Endothelial cell (in vitro differentiated cells): ENCODE measurements around the gene COL19A1. TPM values are rescaled to one million over a fixed set of nuclear protein-coding genes. Genes with fewer than 3 reads are reported as not detected.
A peak's percentile ranks its signal among the peaks of the same experiment; 100 is the strongest.
"Not testable (repeated sequence)": the region's sequence is repeated elsewhere in the genome, so short reads cannot be mapped to it uniquely, and the experiment has no call there.

ENCODE experiments used
- DNase-seq: peaks from one replicate; pipeline ENCODE4 v3.0.0; 2021; ENCODE audit warnings: low spot score
- H3K27ac Mint-ChIP-seq: one replicate; pipeline ENCODE4 v1.8.0; 2021; ENCODE audit warnings: mixed read lengths, inconsistent platforms; ENCODE audit not compliant: unreplicated experiment
- H3K27me3 Mint-ChIP-seq: one replicate; pipeline ENCODE4 v1.8.0; 2021; ENCODE audit warnings: mild to moderate bottlenecking, moderate library complexity, mixed read lengths, inconsistent platforms; ENCODE audit not compliant: unreplicated experiment
- H3K36me3 Mint-ChIP-seq: one replicate; pipeline ENCODE4 v1.8.0; 2021; ENCODE audit warnings: mild to moderate bottlenecking, low read depth, mixed read lengths, inconsistent platforms; ENCODE audit not compliant: unreplicated experiment
- H3K4me1 Mint-ChIP-seq: one replicate; pipeline ENCODE4 v1.8.0; 2021; ENCODE audit warnings: mild to moderate bottlenecking, mixed read lengths, inconsistent platforms; ENCODE audit not compliant: unreplicated experiment
- H3K4me3 Mint-ChIP-seq: one replicate; pipeline ENCODE4 v1.8.0; 2021; ENCODE audit warnings: mild to moderate bottlenecking, mixed read lengths, inconsistent platforms; ENCODE audit not compliant: unreplicated experiment
- H3K9me3 Mint-ChIP-seq: one replicate; pipeline ENCODE4 v1.8.0; 2021; ENCODE audit warnings: mixed read lengths, inconsistent platforms; ENCODE audit not compliant: unreplicated experiment
- total RNA-seq: library from RNA; stranded (reverse); fragmentation: NEBNext Ultra II Directional; extraction: Animal tissue kit (Norgen Biotek cat#: 25700); gene quantifications from one replicate; pipeline ENCODE4 v1.2.1, GENCODE V29; 2021; ENCODE audit not compliant: unreplicated experiment
- TF ChIP-seq, protein P1 (sequence below): fragments of 200-600 bp; sonication (generic); IDR thresholded peaks from one replicate; pipeline ENCODE4 v1.5.0; 2021; ENCODE audit warnings: antibody characterized with exemption; ENCODE audit not compliant: unreplicated experiment

COL19A1 gene
- total RNA-seq, 1 donor from 2014 or later = 0.33 TPM

DNA sequence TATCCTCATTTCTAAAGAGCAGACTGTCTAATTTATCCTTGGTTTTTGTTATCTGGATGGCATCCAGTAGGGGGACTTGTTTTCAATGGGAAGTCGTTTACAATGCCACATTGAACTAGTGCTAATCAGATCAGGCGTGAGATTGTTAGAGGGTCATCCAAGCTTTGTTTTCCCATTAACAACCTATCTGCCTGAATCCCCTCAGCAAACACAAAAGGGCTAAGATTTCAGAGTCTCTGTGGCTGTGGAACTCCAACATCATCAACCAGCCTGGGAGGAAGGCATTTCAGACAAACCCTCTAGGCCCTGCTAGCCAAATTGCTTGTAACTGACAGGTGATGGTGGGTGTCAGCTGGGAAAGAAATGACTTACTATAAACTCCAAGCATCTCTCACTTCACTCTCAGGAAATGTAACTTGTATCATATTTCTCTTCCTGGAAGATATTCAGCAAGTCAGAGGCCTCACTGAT is 47.7 kb downstream of the COL19A1 start:
- peaks cover 6% of the 10 kb centered on the region for H3K4me1 Mint-ChIP-seq
- no peak overlapping the region for H3K27ac Mint-ChIP-seq
- no peaks in the 10 kb centered on the region for H3K27me3 Mint-ChIP-seq
- H3K36me3 Mint-ChIP-seq = no peaks in the 10 kb centered on the region
- no peak overlapping the region for H3K4me3 Mint-ChIP-seq
- no peaks in the 10 kb centered on the region for H3K9me3 Mint-ChIP-seq
- DNase-seq = no peak
- TF ChIP-seq, protein P1, sequence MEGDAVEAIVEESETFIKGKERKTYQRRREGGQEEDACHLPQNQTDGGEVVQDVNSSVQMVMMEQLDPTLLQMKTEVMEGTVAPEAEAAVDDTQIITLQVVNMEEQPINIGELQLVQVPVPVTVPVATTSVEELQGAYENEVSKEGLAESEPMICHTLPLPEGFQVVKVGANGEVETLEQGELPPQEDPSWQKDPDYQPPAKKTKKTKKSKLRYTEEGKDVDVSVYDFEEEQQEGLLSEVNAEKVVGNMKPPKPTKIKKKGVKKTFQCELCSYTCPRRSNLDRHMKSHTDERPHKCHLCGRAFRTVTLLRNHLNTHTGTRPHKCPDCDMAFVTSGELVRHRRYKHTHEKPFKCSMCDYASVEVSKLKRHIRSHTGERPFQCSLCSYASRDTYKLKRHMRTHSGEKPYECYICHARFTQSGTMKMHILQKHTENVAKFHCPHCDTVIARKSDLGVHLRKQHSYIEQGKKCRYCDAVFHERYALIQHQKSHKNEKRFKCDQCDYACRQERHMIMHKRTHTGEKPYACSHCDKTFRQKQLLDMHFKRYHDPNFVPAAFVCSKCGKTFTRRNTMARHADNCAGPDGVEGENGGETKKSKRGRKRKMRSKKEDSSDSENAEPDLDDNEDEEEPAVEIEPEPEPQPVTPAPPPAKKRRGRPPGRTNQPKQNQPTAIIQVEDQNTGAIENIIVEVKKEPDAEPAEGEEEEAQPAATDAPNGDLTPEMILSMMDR = peak; percentile 42

DNA sequence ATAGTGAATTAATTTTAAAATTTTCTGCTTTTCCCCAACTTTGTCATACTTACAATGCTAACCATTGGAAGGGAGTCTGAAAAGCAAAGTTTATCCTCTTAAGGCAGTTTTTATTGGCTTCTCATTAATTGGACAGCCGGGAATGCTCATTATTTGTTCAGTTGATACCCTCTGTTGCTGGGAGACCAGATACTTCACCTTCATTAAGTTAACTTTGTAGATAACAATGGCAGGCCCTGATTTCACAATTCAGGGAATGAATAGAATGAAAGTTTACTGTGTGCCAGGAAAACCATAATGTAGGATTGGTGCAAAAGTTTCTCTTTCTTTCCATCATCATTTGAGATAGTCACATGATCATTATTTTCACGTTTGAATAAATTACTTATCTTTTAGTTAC is 49.0 kb downstream of the COL19A1 start:
- no peak for DNase-seq
- no peaks in the 10 kb centered on the region for H3K9me3 Mint-ChIP-seq
- H3K4me3 Mint-ChIP-seq = no peak overlapping the region
- peaks cover 6% of the 10 kb centered on the region for H3K4me1 Mint-ChIP-seq
- H3K36me3 Mint-ChIP-seq = no peaks in the 10 kb centered on the region
- no peak overlapping the region for H3K27ac Mint-ChIP-seq
- H3K27me3 Mint-ChIP-seq = no peaks in the 10 kb centered on the region
- TF ChIP-seq, protein P1 = no peak

DNA sequence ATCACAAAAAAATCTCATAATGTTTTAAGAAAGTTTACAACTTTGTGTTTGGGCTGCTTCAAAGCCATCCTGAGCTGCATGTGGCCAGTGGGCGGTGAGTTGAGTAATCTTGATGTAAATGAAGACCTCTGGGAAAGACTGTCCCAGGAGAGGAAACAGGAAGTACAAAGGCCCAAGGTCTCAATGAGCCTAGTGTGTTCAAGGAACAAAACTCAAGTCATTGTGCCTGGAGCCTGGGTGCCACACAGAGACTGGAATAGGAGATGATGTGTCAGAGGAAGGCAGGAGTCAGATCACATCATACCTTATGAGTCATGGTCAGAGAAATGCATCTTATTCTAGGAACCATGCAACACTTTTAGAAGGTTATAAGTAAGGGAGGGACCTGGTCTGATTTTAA is 51.5 kb downstream of the COL19A1 start:
- Mint-ChIP-seq H3K36me3 (no peaks in the 10 kb centered on the region), H3K4me1 (peaks cover 6% of the 10 kb centered on the region), H3K27ac (no peak overlapping the region), H3K27me3 (no peaks in the 10 kb centered on the region), H3K9me3 (no peaks in the 10 kb centered on the region), H3K4me3 (no peak overlapping the region)
- DNase-seq = no peak
- TF ChIP-seq, protein P1 = no peak

DNA sequence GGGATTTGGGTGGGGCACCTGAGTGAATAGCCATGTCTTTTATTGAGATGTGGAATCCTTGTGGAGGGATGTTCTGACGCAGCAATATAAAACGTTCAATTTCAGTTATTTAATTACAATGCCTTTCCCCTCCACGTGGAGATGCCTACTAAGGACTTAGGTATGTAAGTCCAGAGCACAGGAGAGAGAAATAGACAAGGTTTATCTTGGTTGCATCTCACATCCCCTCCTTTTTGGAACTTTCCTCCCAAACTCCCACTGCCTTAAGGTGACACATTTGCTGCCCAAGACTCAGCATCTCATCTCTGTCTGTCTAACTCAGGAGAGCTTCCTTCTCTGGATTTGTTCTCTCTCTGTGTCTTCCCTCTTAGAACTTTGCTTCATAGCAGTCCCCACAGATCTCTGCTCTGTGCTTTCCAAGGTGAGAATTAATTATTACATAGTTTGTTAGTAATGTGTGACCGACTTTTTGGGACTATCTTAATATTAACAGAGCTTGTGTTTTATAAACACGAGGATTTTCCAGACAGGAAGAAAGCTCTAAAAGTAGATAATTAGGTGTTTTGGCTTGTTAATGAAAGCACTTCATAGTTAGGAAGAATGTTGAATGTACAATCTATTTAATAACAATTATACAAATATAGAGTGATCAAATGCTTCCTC is 52.6 kb downstream of the COL19A1 start:
- H3K9me3 Mint-ChIP-seq = no peaks in the 10 kb centered on the region

DNA sequence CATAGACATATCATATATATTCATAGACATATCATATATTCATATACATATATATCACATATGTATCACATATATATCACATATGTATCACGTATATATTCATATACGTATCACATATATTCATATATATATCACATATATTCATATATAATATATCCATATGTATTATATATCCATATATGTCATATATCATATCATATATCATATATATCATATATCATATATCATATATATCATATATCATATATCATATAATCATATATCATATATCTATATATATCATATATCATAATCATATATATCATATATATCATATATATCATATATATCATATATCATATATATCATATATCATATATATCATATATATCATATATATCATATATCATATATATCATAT is 54.7 kb downstream of the COL19A1 start:
- H3K4me3 Mint-ChIP-seq, H3K36me3 Mint-ChIP-seq, H3K9me3 Mint-ChIP-seq, H3K27me3 Mint-ChIP-seq, DNase-seq, H3K4me1 Mint-ChIP-seq, H3K27ac Mint-ChIP-seq: not testable (repeated sequence)

More for the DNA sequence above, 52.6 kb downstream of the COL19A1 start:
- Mint-ChIP-seq H3K27me3 (no peaks in the 10 kb centered on the region), H3K36me3 (no peaks in the 10 kb centered on the region), H3K27ac (no peak overlapping the region), H3K4me3 (no peak overlapping the region), H3K4me1 (peaks cover 3% of the 10 kb centered on the region)
- TF ChIP-seq, protein P1 = no peak
- DNase-seq = no peak

DNA sequence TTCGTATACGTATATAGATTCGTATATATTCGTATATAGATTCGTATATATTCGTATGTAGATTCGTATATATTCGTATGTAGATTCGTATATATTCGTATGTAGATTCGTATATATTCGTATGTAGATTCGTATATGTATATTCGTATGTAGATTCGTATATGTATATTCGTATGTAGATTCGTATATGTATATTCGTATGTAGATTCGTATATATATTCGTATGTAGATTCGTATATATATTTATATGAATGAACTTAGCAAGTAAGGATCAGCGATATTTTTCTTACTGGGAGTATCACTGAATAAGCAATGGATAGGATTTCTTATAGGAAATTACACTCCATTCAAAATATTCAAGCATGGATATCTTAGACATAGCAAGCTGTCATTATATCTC is 55.3 kb downstream of the COL19A1 start:
- not testable (repeated sequence) for H3K9me3 Mint-ChIP-seq, H3K4me1 Mint-ChIP-seq, DNase-seq, H3K36me3 Mint-ChIP-seq, H3K4me3 Mint-ChIP-seq, H3K27ac Mint-ChIP-seq, H3K27me3 Mint-ChIP-seq
